Cardiac fibroblast (primary cell): Measurements from ENCODE around the gene TPCN2.
A peak's percentile ranks its signal among the peaks of the same experiment; 100 is the strongest.
"Not testable (repeated sequence)": the region's sequence is repeated elsewhere in the genome, so short reads cannot be mapped to it uniquely, and the experiment has no call there.

ENCODE experiments used
- DNase-seq, 2 donors: peaks; one replicate each; pipeline versions ENCODE4 v3.0.0 to v3.0.0-alpha.2; 2010; ENCODE audit warnings: low read depth in 2 of 2
- H3K4me3 ChIP-seq, 2 donors: replicated peaks in 1 of 2; 1 replicate in 1 of 2; 2 replicates in 1 of 2; pipeline ENCODE4 v1.5.1; 2011; ENCODE audit warnings: low read depth in 2 of 2, low read length in 2 of 2, mild to moderate bottlenecking in 2 of 2, moderate library complexity in 1 of 2
- CTCF ChIP-seq: IDR thresholded peaks from one replicate; pipeline ENCODE4 v1.5.1; 2011; ENCODE audit warnings: low read depth, mild to moderate bottlenecking, low read length, inconsistent platforms

TPCN2 gene

GRCh38 chr11:69133251-69133650, 84.5 kb downstream of the TPCN2 start:
- no peak for DNase-seq
- no peak overlapping the region for H3K4me3 ChIP-seq

GRCh38 chr11:69134182-69134581, 85.5 kb downstream of the TPCN2 start:
- DNase-seq, H3K4me3 ChIP-seq: not testable (repeated sequence)

More at GRCh38 chr11:69133251-69133650, 84.5 kb downstream of the TPCN2 start:
- no peak for TF ChIP-seq CTCF

- H3K4me3 ChIP-seq = no peak overlapping the region
- DNase-seq = no peak
- TF ChIP-seq CTCF = no peak
Observed at GRCh38 chr11:69134957-69135356, 86.2 kb downstream of the TPCN2 start.

- no peak overlapping the region for H3K4me3 ChIP-seq
- TF ChIP-seq CTCF = no peak
- DNase-seq = no peak
Observed at GRCh38 chr11:69135420-69136363, 87.0 kb downstream of the TPCN2 start.

GRCh38 chr11:69136471-69136870, 87.7 kb downstream of the TPCN2 start:
- DNase-seq = no peak
- no peak overlapping the region for H3K4me3 ChIP-seq
- TF ChIP-seq CTCF = no peak

- H3K4me3 ChIP-seq = no peak overlapping the region
- no peak for TF ChIP-seq CTCF
- DNase-seq = no peak
Observed at GRCh38 chr11:69137151-69137844, 88.6 kb downstream of the TPCN2 start.

- peak; percentile 72 to 77 for DNase-seq
- no peak overlapping the region for H3K4me3 ChIP-seq
- no peak for TF ChIP-seq CTCF
Observed at GRCh38 chr11:69138265-69138664, 89.5 kb downstream of the TPCN2 start.

- DNase-seq = not testable (repeated sequence)
Observed at GRCh38 chr11:69140161-69140560, 91.4 kb downstream of the TPCN2 start.

More at GRCh38 chr11:69140161-69140560, 91.4 kb downstream of the TPCN2 start:
- H3K4me3 ChIP-seq = not testable (repeated sequence)
